PFSK-1 (cell line): ENCODE measurements around the gene DOCK8.

Source experiments
- FOXP2 ChIP-seq: optimal IDR thresholded peaks from 2 replicates; pipeline ENCODE3; 2011; ENCODE audit warnings: borderline replicate concordance, control low read depth, inconsistent platforms; ENCODE audit not compliant: insufficient read depth; ENCODE audit errors: extremely low read length, extremely low read depth
- POLR2AphosphoS5 ChIP-seq: IDR thresholded peaks from 2 replicates; pipeline ENCODE4 v1.6.1; 2012; ENCODE audit warnings: low read depth, mild to moderate bottlenecking, control low read depth, low read length, moderate library complexity
- REST ChIP-seq, 2 experiments: IDR thresholded peaks; 2 replicates each; pipeline versions ENCODE4 v1.6.1 to v1.8.0; 2011 to 2012; ENCODE audit warnings: low read depth in 2 of 2, low read length in 2 of 2, control low read depth in 1 of 2, inconsistent platforms in 1 of 2, mild to moderate bottlenecking in 1 of 2, moderate library complexity in 1 of 2; ENCODE audit not compliant: insufficient read depth in 1 of 2
- SIN3A ChIP-seq: IDR thresholded peaks from 2 replicates; pipeline ENCODE4 v1.6.1; 2012; ENCODE audit warnings: mild to moderate bottlenecking, low read length, moderate library complexity, borderline replicate concordance; ENCODE audit not compliant: insufficient read depth
- TAF1 ChIP-seq: IDR thresholded peaks from 2 replicates; pipeline ENCODE4 v1.6.1; 2012; ENCODE audit warnings: low read length, control low read depth, borderline replicate concordance; ENCODE audit not compliant: insufficient read depth

- TF ChIP-seq TAF1 (no peak), POLR2AphosphoS5 (no peak), SIN3A (no peak), REST (IDR thresholded peaks at IDR 0.05; ENCODE audit: insufficient read depth in 1 of 2, low read depth in 2 of 2, low read length in 2 of 2) (no peak), FOXP2 (no peak)
These were observed 138.4 kb downstream of the DOCK8 start for GRCh38 chr9:353077-353476.
